ENCODE data around the gene DCXR.

The DCXR gene

GRCh38 chr17:82007228-82007494 lies 30.3 kb downstream of the DCXR start:
- no peaks in the 10 kb centered on the region for H3K36me3 Mint-ChIP-seq (ENCODE audit: low read depth)
- H3K4me3 Mint-ChIP-seq, result no peak overlapping the region
- no peak overlapping the region for H3K27ac Mint-ChIP-seq
- no peaks in the 10 kb centered on the region for H3K4me1 Mint-ChIP-seq (ENCODE audit: low read depth)
- H3K27me3 Mint-ChIP-seq (ENCODE audit: low read depth), result no peaks in the 10 kb centered on the region
- DNase-seq (ENCODE audit: low spot score), result no peak
- H3K9me3 Mint-ChIP-seq, result no peaks in the 10 kb centered on the region

DNA sequence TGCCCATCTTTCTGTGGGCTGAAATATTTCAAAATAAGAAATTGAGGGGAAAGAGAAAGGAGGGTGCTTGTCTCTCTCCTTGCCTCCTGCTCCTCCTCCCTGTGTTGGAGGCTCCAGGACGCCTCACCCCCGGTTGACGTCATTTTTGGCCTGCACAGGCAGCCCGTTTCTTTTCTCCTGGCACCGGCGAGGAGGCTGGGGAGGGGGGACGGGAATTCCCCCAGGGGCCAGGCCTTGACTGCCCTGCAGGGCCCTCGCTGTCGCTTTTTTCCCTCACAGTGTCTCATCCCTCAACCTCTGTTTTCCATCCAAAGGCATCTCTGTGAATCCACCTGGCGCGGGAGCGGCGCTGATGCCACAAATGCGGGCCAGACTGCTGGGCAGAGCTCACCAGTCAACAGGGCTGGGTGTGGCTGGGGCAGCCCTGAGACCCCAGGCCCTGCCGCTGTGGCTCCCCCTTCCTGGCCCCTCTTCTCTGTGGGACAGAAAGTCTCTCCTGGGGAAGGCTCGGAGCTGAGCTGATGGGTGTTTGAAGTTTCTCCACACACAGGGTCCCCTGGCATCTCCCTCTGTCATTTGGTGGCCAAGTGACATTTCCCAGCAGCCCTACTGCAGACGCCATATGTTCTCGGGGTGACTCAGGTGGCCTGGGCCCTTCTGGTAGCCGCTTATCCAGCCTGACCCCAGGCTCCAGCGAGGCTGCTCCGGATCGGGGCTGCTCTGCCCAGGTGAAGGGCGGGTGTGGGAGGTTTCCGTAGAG lies 30.8 kb downstream of the DCXR start:
- no peaks in the 10 kb centered on the region for H3K27me3 Mint-ChIP-seq (ENCODE audit: low read depth)
- no peaks in the 10 kb centered on the region for H3K36me3 Mint-ChIP-seq (ENCODE audit: low read depth)
- no peak overlapping the region for H3K27ac Mint-ChIP-seq
- no peak overlapping the region for H3K4me3 Mint-ChIP-seq
- no peaks in the 10 kb centered on the region for H3K4me1 Mint-ChIP-seq (ENCODE audit: low read depth)
- DNase-seq (ENCODE audit: low spot score), result no peak
- no peaks in the 10 kb centered on the region for H3K9me3 Mint-ChIP-seq

DNA sequence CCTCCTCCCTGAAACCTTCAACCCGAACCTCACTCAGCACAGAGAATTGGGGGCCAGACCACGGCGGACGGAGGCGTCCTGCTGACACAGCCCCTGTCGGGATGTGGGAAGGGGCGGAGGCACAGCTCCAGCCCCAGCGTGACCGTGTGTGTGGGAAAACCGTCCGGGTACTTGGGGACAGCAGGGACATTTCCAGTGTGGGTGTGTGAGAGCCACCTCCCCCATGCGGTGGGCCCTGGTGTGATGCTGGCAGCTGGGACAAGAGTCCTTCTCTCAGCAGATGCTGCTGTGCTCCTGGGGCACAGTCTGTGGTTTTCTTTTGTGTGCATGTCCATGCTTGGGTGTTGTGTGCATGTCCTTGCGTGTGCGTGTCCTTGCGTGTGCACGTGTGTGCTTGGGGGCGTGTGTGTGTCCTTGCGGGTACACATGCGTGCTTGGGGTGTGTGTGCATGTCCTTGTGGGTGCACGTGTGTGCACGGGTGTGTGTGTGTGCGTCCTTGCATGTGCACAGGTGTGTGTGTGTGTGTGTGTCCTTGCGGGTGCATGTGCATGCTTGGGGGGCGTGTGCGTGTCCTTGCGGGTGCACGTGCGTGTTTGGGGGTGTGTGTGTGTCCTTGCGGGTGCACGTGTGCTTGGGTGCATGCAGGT lies 31.7 kb downstream of the DCXR start:
- Mint-ChIP-seq H3K4me1 (ENCODE audit: low read depth) (no peaks in the 10 kb centered on the region), H3K4me3 (no peak overlapping the region), H3K27ac (no peak overlapping the region), H3K27me3 (ENCODE audit: low read depth) (no peaks in the 10 kb centered on the region), H3K9me3 (no peaks in the 10 kb centered on the region), H3K36me3 (ENCODE audit: low read depth) (no peaks in the 10 kb centered on the region)
- no peak for DNase-seq (ENCODE audit: low spot score)

GRCh38 chr17:82004517-82005455 lies 32.7 kb downstream of the DCXR start:
- Mint-ChIP-seq H3K27ac (no peak overlapping the region), H3K36me3 (ENCODE audit: low read depth) (no peaks in the 10 kb centered on the region), H3K4me1 (ENCODE audit: low read depth) (no peaks in the 10 kb centered on the region), H3K9me3 (no peaks in the 10 kb centered on the region), H3K4me3 (no peak overlapping the region), H3K27me3 (ENCODE audit: low read depth) (no peaks in the 10 kb centered on the region)
- no peak for DNase-seq (ENCODE audit: low spot score)

- no peaks in the 10 kb centered on the region for H3K9me3 Mint-ChIP-seq
- H3K4me1 Mint-ChIP-seq (ENCODE audit: low read depth), result no peaks in the 10 kb centered on the region
- no peak overlapping the region for H3K4me3 Mint-ChIP-seq
- H3K27ac Mint-ChIP-seq, result no peak overlapping the region
- DNase-seq (ENCODE audit: low spot score), result no peak
- no peaks in the 10 kb centered on the region for H3K27me3 Mint-ChIP-seq (ENCODE audit: low read depth)
- no peaks in the 10 kb centered on the region for H3K36me3 Mint-ChIP-seq (ENCODE audit: low read depth)
Measured at GRCh38 chr17:82003411-82004381, 33.8 kb downstream of the DCXR start.

- Mint-ChIP-seq H3K9me3 (no peaks in the 10 kb centered on the region), H3K27me3 (ENCODE audit: low read depth) (no peaks in the 10 kb centered on the region)
Measured at GRCh38 chr17:82001571-82002056, 35.9 kb downstream of the DCXR start.

GRCh38 chr17:82000803-82001570 lies 36.5 kb downstream of the DCXR start:
- Mint-ChIP-seq H3K4me3 (no peak overlapping the region), H3K27ac (no peak overlapping the region), H3K9me3 (no peaks in the 10 kb centered on the region), H3K36me3 (ENCODE audit: low read depth) (no peaks in the 10 kb centered on the region), H3K27me3 (ENCODE audit: low read depth) (no peaks in the 10 kb centered on the region), H3K4me1 (ENCODE audit: low read depth) (no peaks in the 10 kb centered on the region)
- no peak for DNase-seq (ENCODE audit: low spot score)

More at GRCh38 chr17:82001571-82002056, 35.9 kb downstream of the DCXR start:
- no peak for DNase-seq (ENCODE audit: low spot score)
- no peaks in the 10 kb centered on the region for H3K4me1 Mint-ChIP-seq (ENCODE audit: low read depth)
- H3K36me3 Mint-ChIP-seq (ENCODE audit: low read depth), result no peaks in the 10 kb centered on the region
- no peak overlapping the region for H3K4me3 Mint-ChIP-seq
- no peak overlapping the region for H3K27ac Mint-ChIP-seq

- Mint-ChIP-seq H3K36me3 (ENCODE audit: low read depth) (no peaks in the 10 kb centered on the region), H3K9me3 (no peaks in the 10 kb centered on the region), H3K27ac (no peak overlapping the region), H3K27me3 (ENCODE audit: low read depth) (no peaks in the 10 kb centered on the region), H3K4me3 (no peak overlapping the region), H3K4me1 (ENCODE audit: low read depth) (no peaks in the 10 kb centered on the region)
- no peak for DNase-seq (ENCODE audit: low spot score)
Measured at GRCh38 chr17:81999976-82000802, 37.3 kb downstream of the DCXR start.

DNA sequence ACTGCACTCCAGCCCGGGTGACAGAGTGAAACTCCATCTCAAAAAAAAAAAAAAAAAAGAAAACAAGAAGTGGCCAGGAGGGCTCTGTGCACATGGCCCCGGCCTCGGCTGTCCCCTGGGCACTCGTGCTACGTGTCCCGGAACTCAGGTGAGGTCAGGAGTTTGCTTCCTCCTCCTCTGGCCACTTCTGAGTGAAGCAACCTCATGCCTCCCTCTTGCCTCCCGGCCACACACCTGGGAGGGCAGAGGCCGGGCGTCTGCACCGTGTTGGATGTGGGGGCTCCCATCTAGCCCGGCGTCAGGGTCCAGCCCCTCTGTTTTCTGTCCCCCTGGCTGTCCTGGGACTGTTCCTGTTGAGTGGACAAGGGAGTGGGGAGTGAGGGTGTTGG lies 37.9 kb downstream of the DCXR start:
- H3K27me3 Mint-ChIP-seq (ENCODE audit: low read depth), result no peaks in the 10 kb centered on the region
- no peak for DNase-seq (ENCODE audit: low spot score)
- H3K9me3 Mint-ChIP-seq, result no peaks in the 10 kb centered on the region
- H3K4me1 Mint-ChIP-seq (ENCODE audit: low read depth), result no peaks in the 10 kb centered on the region
- H3K4me3 Mint-ChIP-seq, result no peak overlapping the region
- no peaks in the 10 kb centered on the region for H3K36me3 Mint-ChIP-seq (ENCODE audit: low read depth)
- H3K27ac Mint-ChIP-seq, result no peak overlapping the region

DNA sequence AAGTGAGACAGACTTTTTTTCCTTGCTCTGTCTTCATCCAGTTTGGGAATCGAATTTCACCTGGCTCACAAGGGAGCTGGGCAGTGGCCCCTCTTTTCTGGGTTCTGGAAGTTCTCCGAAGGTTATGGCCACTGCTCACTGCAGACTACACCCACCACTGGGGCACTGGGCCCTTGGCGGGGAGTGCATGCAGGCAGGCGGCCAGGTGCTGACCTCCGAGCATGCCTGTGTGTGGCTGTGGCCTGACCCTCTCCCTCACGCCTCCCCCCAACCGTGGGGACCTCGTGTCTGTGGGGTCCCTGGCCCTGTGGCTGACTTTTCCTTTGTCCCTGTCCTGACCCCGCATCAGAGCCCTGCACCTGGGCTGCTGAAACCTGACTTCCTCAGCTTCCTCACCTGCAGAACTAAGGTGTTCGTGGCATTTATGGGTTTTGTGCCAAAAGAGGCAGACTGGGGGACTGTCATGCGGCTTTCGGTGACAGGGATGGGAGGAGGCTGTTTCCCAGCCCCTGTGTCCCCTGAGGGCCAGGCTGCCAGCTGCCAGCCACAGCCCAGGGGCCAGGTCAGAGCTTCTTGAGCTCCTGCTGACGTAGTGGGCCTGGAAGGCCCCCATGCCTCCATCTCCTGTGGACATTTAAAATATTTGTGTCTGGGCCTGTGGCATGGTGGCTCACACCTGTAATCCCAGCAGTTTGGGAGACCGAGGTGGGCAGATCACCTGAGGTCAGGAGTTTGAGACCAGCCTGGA lies 38.6 kb downstream of the DCXR start:
- DNase-seq (ENCODE audit: low spot score), result no peak
- Mint-ChIP-seq H3K27ac (no peak overlapping the region), H3K27me3 (ENCODE audit: low read depth) (no peaks in the 10 kb centered on the region)

DNA sequence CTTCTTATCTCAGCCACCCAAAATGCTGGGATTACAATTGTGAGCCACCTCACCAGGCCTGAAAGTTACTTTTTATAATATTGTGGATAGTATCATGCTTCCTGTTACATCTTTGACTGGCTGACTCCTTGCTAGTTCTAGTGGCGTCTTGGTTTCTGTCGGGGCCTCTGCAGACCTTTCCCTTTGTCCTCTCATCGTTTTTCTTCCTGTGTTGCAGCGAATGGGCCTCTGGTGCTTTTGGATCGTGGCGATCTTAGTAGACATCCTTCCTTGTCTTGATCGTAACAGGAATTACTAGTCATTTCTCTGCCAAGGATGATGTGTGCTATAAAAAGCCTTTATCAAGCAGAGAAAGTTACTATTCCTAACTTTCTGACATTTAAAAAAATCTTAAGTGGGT lies 39.3 kb downstream of the DCXR start:
- Mint-ChIP-seq H3K27me3 (ENCODE audit: low read depth) (no peaks in the 10 kb centered on the region), H3K27ac (no peak overlapping the region), H3K4me1 (ENCODE audit: low read depth) (no peaks in the 10 kb centered on the region), H3K36me3 (ENCODE audit: low read depth) (no peaks in the 10 kb centered on the region), H3K4me3 (no peak overlapping the region), H3K9me3 (no peaks in the 10 kb centered on the region)
- DNase-seq (ENCODE audit: low spot score), result no peak

More for the DNA sequence above, 38.6 kb downstream of the DCXR start:
- Mint-ChIP-seq H3K4me1 (ENCODE audit: low read depth) (no peaks in the 10 kb centered on the region), H3K9me3 (no peaks in the 10 kb centered on the region), H3K4me3 (no peak overlapping the region), H3K36me3 (ENCODE audit: low read depth) (no peaks in the 10 kb centered on the region)

Measured in T-helper 2 cell treated with Interferon-gamma antibody and Interleukin-4, amounts not matched to agents 5 μg/mL and 100 μg/mL, for 36 hours (primary cell).